Measurements from ENCODE around the gene PYCR2.

PYCR2 gene

DNA sequence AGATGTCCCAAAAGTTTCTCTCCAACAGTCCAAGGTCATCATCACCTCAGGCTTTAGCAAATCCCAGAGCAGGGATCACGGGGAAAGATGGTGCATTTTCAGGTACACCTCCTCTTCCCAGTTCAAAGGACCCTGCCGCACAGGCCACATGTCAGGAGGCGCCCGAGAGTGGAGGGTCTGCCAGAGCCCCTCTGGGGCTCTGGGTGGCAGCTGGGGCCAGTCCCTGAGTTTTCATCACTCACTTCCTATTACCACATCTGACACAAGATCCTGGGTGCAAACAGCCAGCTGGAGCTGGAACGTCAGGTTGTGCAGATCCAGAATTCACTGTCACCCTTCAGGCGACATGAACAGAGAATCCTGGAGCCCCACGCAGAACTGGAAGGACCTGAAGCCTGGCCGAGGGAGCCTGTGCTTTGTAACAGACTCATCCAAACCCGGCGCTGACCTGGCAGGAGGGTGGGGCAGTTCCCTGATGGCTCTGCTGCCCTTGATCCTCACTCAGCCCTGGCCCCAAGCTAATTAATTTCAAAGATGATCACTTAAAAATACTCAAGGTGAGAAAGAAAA lies 50.7 kb downstream of the PYCR2 start:
- no peak for DNase-seq

DNA sequence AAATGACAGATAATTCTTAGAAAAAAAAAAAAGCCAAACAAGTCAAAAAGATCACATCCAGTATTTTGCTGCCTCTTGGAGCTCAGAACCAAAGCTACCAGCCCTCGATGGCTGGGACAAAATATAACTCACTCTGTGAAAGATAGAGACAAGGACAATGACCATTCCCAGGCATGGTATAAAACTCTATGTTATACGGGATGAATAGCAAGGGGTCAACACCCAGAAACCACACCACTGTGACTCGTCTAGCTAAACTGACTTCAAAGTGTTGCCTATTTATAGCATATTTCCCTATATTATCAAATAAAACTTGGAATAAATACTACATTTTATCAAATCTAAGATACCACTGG lies 52.0 kb downstream of the PYCR2 start:
- DNase-seq = no peak

DNA sequence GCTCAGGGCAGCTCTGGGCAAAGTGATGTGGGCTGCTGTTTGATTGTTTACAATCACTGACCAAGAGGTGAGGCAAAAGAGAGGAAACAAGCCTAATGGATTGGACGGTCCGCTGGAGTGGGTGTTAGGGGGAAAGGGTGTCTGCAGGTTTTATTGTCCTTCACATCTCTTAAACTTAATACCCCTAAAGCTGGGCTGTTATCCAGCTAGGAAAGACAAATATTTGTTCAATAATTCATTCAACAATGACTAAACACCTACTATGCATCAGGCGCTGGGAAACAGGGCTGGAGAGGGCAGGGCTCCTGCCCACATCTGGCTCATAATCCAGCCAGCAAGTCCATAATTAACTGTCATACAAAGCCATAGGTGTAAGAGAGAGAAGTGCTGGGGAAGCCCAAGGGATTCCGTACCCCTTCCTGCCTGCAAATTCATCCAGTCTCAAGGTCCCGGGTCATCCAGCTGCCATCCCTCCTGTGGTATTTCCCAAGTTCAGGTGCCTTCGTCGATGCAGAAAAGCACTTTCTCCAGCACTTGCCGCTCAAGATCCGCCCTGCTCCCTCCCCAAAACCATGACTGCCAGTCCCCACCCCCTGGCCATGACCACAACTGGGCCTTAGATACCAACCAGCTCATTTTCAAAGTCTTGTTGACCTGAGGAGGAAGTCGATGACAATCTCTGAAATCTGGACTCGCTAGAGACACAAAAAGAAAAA lies 52.5 kb downstream of the PYCR2 start:
- DNase-seq = no peak

DNA sequence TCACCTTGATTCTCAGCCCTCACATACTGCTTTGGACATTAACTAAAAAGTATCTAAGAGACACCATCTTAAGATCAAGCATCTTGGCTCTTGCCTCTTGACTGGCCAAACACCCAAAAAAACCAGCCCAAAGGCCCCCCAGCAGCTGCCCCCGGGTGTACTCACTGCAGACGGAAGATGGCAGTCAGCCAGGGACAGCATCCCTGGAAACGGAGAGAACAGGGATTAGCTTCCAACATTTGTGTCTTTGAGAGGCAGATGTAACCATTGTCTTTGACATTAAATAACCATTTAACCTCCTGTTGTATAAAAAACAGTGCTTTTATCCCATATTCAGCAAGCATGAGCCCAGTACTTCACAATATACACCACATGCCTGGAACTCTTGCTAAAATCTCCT lies 53.1 kb downstream of the PYCR2 start:
- no peak for DNase-seq

Measured in stimulated activated CD4-positive, alpha-beta T cell treated with anti-CD3 and anti-CD28 coated beads, Interleukin-4, amount 100 ng/mL, for 24 hours (primary cell).